HuH-7.5 (cell line): Measurements from ENCODE around the gene TEC.
"Not testable (repeated sequence)": the region's sequence is repeated elsewhere in the genome, so short reads cannot be mapped to it uniquely, and the experiment has no call there.

Source experiments
- DNase-seq: peaks from one replicate; pipeline ENCODE4 v3.0.0; 2011; ENCODE audit warnings: low spot score

TEC gene

DNA sequence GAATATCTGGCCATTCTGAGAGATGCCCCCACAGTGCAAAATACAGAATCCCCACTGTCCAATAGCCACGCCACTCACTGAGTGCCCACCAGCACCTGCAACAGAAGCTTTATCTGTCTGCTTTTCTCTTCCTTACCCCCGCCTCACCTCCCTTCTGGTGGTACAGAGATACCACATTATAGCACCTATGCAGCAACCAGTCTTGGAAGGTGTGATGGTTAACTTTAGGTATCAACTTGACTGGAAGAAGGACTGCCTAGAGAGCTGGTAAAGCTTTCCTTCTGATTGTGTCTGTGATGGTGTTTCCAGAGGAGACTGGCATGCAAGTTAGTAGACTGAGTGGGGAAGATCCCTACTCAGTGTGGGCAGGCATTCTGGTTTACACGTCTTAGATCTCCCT lies 73.8 kb downstream of the TEC start:
- DNase-seq, result no peak

DNA sequence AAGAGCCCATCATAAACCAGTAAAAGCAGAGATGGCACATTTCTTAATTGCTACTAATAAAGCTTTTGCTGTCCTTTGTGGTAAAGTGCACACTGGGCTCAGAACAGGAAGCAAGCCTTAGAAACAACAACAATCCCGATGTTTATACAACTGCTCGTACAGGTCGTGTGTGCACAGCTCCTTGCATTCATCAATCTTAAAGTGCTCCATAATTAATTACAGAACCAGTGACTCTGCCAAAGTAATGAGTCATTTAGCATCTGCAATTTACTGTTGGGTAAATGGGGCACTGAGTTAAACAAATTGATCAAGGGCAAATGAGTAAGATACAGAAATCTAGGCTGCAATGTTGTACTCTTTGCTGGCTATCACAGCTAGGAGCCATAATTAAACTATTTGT lies 74.3 kb downstream of the TEC start:
- no peak for DNase-seq

GRCh38 chr4:48194971-48195370 lies 74.7 kb downstream of the TEC start:
- no peak for DNase-seq

GRCh38 chr4:48193921-48194468 lies 75.6 kb downstream of the TEC start:
- no peak for DNase-seq

- DNase-seq, result no peak
Observed at GRCh38 chr4:48193096-48193836, 76.4 kb downstream of the TEC start.

DNA sequence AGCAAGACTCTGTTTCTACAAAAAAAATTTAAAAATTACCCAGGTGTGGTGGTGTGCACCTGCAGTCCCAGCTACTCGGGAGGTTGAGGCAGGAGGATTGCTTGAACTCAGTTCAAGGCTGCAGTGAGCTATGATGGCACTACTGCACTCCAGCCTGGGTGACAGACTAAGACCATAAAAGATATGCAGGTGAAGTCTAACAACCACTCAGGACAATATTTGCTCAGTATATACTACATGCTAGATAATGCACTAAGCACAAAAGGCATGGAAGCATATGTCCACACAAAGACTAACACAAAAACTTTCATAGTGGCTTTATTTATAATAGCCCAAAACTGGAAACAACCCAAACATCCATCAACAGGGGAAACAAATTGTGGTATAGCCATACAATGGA lies 77.9 kb downstream of the TEC start:
- DNase-seq, result no peak

- no peak for DNase-seq
Observed at GRCh38 chr4:48190839-48191238, 78.8 kb downstream of the TEC start.

DNA sequence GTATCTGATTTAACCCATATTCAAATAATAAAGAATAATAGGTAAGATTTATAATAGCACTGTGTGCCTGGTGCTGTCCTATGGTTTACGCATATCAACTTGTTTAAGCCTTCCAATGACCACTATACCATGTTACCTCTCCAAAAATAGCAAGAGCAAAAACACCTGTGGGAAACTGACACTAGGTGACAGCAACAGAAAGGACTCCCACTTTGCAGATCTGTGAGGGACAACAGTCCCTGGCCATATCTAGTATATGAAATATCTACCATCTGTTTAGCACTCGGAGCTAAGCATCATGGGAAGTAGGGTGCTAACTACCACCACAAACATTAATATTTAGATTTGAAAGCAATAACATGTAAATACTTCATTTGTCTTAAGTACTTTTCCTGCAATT lies 79.9 kb downstream of the TEC start:
- no peak for DNase-seq

GRCh38 chr4:48188390-48188789 lies 81.2 kb downstream of the TEC start:
- DNase-seq, result no peak

DNA sequence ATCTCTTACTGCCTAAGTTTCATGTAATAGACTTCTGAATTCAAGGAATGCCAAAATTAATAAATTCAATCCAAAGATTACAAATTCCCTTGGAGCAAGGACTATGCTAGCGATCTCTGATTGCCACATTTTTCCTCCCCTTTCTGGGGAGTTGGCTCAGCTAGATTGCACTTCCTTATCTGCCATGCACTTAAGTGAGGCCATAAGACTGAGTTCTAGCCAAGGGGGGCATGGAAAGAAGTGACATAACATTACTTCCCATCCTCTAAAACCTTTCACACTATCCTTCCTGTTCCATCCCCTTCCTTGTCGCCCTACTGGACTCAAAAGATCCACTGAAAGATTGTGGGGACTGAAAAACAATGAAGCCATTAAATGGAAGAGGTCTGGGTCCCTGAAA lies 81.8 kb downstream of the TEC start:
- DNase-seq, result no peak

GRCh38 chr4:48187066-48187465 lies 82.6 kb downstream of the TEC start:
- not testable (repeated sequence) for DNase-seq

- not testable (repeated sequence) for DNase-seq
Observed at GRCh38 chr4:48186394-48186793, 83.2 kb downstream of the TEC start.

- DNase-seq, result no peak
Observed at GRCh38 chr4:48184882-48185281, 84.8 kb downstream of the TEC start.

- DNase-seq, result no peak
Observed at GRCh38 chr4:48180234-48180633, 89.4 kb downstream of the TEC start.

DNA sequence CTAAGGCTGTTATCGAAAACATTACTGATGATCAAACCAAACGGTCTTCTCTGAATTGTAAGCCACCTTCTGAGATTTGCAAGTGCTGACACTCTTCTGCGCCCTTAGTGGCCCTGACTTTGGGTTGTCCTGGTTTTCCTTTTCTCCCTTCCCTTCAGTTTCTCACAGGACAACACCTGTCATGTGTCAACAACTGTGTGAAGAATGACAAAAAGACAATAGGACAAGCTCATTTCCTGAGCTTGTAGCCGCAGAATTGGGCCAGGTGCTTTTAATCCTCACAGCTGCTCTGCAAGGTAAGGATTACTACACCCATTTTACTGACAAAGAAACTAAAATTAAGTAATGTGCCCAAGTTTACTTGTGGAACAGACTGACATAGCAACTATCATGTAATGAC lies 90.7 kb downstream of the TEC start:
- no peak for DNase-seq

DNA sequence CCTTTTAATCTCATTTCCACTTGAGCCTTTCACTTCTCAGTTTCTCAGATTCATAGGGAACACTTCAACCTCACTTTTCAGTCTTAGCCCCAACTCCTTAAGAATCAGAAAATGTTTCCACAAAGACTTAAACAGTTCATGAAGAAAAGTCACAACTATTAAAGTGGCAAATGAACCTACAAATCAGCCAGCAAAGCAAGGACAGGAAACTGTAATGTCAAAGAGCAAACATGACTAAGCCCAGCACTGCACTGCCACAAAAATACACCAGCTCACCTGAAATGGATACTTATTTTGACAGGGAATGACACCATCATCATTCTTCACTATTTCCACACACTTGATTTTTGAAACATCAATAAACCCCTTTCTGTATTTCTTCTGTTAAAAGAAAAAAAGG lies 93.8 kb downstream of the TEC start:
- DNase-seq, result no peak

GRCh38 chr4:48175328-48175727 lies 94.3 kb downstream of the TEC start:
- DNase-seq, result no peak

- no peak for DNase-seq
Observed at GRCh38 chr4:48173056-48173991, 96.3 kb downstream of the TEC start.

- DNase-seq, result no peak
Observed at GRCh38 chr4:48172651-48173050, 97.0 kb downstream of the TEC start.

GRCh38 chr4:48169636-48170035 lies 100.0 kb downstream of the TEC start:
- DNase-seq, result no peak

DNA sequence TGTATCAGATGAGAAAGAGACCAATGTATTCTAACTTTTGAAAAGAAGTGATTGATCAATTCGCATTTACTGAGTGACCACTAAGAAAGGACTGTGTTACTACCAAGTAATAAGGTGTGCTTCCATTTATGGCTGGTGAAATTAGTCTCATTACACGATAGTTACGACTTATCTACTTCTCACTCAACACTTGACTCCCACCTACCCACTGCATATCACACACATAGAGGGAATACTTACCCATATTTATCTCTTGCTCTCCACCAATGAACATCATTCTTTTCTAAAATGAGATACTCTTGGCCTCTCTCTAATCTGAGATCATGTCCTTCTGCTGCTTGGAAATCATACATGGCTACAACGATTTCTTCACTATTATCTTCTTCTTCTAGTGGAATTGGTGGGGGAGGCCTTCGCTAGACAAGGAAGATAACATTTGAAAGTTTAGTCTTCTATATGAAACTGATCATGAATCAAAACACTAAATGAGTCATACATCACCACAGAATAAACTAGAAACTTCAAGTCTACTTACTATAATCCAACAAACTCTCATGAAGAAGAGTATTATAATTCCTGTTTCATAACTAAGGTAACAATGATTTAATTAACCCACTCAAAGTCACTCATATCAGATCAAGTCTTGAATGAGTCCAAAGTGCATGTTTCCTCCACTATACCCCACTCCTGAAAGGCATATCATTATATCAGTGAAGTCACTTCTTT lies 101.9 kb downstream of the TEC start:
- DNase-seq, result no peak

DNA sequence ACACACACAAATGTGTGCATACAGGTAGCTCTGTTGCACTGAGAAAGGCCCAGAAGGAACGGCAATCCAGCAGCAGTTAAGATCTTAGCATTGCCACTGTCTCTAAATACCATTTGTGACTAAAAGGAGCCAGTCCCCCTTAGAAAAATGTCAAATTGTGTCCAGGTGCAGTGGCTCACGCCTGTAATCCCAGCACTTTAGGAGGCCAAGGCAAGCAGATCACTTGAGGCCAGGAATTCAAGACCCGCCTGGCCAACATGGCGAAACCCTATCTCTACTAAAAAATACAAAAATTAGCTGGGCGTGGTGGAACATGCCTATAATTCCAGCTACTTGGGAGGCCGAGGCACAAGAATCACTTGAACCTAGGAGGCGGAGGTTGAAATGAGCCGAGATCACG lies 105.1 kb downstream of the TEC start:
- DNase-seq, result not testable (repeated sequence)
